C4-2B (cell line): ENCODE results near the gene WFDC10B.

Experiments
- CTCF ChIP-seq: fragments of 450-650 bp; conservative IDR thresholded peaks from 2 replicates; pipeline ENCODE4 v1.5.1; 2017; ENCODE audit warnings: mild to moderate bottlenecking
- ZFX ChIP-seq: fragments of 450-650 bp; IDR thresholded peaks from 2 replicates; pipeline ENCODE4 v1.6.1; 2017

GRCh38 chr20:45701104-45701503, 3.7 kb downstream of the WFDC10B start:
- TF ChIP-seq CTCF, result no peak
- TF ChIP-seq ZFX, result no peak
